Peyer's patch (tissue), 4 donors: ENCODE data around the gene CAMK2D.

Experiments
- CTCF ChIP-seq, 6 experiments: fragments of 450-650 bp in 4 of 6; fragments of 200-600 bp in 2 of 6; sonication (generic) in 1 of 6; IDR thresholded peaks; one replicate each; pipeline ENCODE4 v1.5.1; 2017 to 2019; ENCODE audit warnings: antibody characterized with exemption in 6 of 6, mild to moderate bottlenecking in 3 of 6, moderate library complexity in 1 of 6
- POLR2A ChIP-seq, 2 donors: fragments of 450-650 bp; IDR thresholded peaks; one replicate each; pipeline ENCODE4 v1.5.1; 2017; ENCODE audit warnings: antibody characterized with exemption in 2 of 2, mild to moderate bottlenecking in 2 of 2, moderate library complexity in 2 of 2

GRCh38 chr4:113732967-113733527, 28.5 kb downstream of the CAMK2D start:
- TF ChIP-seq CTCF (IDR thresholded peaks at IDR 0.05) (no peak), POLR2A (IDR thresholded peaks at IDR 0.05) (no peak)
